T-cell (primary cell): ENCODE measurements around the gene ATPAF2. TPM values are rescaled to one million over a fixed set of nuclear protein-coding genes. Genes with fewer than 3 reads are reported as not detected.
"Not testable (repeated sequence)": the region's sequence is repeated elsewhere in the genome, so short reads cannot be mapped to it uniquely, and the experiment has no call there.

ENCODE experiments used
- ATAC-seq, 4 experiments: fragments of 200-7000 bp in 3 of 4; fragments of 150-1000 bp in 1 of 4; cut with Tn5 transposase; replicated peaks in 1 of 4; 1 replicate in 3 of 4; 2 replicates in 1 of 4; pipeline ENCODE4 v1.10.0; 2021; ENCODE audit warnings: moderate library complexity in 3 of 4, mild to moderate bottlenecking in 2 of 4, moderate number of reproducible peaks in 1 of 4
- CTCF ChIA-PET, 2 donors: fragments of 300-600 bp; sonication (Branson Sonifier 250); formaldehyde crosslinking; loops; one replicate each; lab custom pipeline; 2022; ENCODE audit warnings: antibody characterized with exemption in 2 of 2; lab: Charles Lee
- POLR2A ChIA-PET, 2 donors: fragments of 300-600 bp; sonication (Branson Sonifier 250); formaldehyde crosslinking; loops; one replicate each; lab custom pipeline; 2022; ENCODE audit warnings: antibody characterized with exemption in 2 of 2; lab: Charles Lee
- DNase-seq, 35 experiments: peaks; one replicate each; pipeline versions ENCODE4 v3.0.0 to v3.0.0-alpha.2; 2013 to 2023
- H3K27ac ChIP-seq: one replicate; pipeline ENCODE4 v1.5.1; 2013; ENCODE audit warnings: low read length
- H3K27me3 ChIP-seq, 2 experiments: replicated peaks in 1 of 2; 1 replicate in 1 of 2; 2 replicates in 1 of 2; pipeline versions ENCODE4 v1.6.1 to v1.7.0; 2013; ENCODE audit warnings: low read length in 1 of 2, mixed read lengths in 1 of 2; ENCODE audit not compliant: control insufficient read depth in 2 of 2, insufficient read depth in 2 of 2; ENCODE audit errors: extremely low read depth in 1 of 2
- H3K36me3 ChIP-seq, 2 donors: 1 replicate in 1 of 2; 2 replicates in 1 of 2; pipeline versions ENCODE4 v1.6.1 to v1.7.0; 2013; ENCODE audit warnings: low read length in 1 of 2; ENCODE audit not compliant: control insufficient read depth in 2 of 2, insufficient read depth in 1 of 2; ENCODE audit errors: extremely low read depth in 1 of 2
- H3K4me1 ChIP-seq, 2 experiments: 1 replicate in 1 of 2; 2 replicates in 1 of 2; pipeline versions ENCODE4 v1.6.1 to v1.7.0; 2013; ENCODE audit warnings: low read length in 2 of 2, mixed read lengths in 1 of 2; ENCODE audit not compliant: insufficient read depth in 2 of 2, control insufficient read depth in 1 of 2; ENCODE audit errors: extremely low read depth in 1 of 2
- H3K4me3 ChIP-seq, 2 donors: 1 replicate in 1 of 2; 2 replicates in 1 of 2; pipeline versions ENCODE4 v1.5.1 to v1.7.0; 2013; ENCODE audit warnings: mild to moderate bottlenecking in 2 of 2, low read length in 1 of 2, moderate library complexity in 1 of 2; ENCODE audit not compliant: control insufficient read depth in 1 of 2; ENCODE audit errors: extremely low read depth in 1 of 2
- H3K9me3 ChIP-seq: 2 replicates; pipeline ENCODE4 v1.7.0; 2013
- H3K27ac Mint-ChIP-seq, 2 donors: one replicate each; pipeline ENCODE4 v1.8.0; 2020 to 2021; ENCODE audit warnings: mild to moderate bottlenecking in 2 of 2, mixed read lengths in 2 of 2
- H3K27me3 Mint-ChIP-seq, 2 donors: one replicate each; pipeline ENCODE4 v1.8.0; 2021 to 2022; ENCODE audit warnings: mixed read lengths in 2 of 2
- H3K36me3 Mint-ChIP-seq: one replicate; pipeline ENCODE4 v1.8.0; 2021; ENCODE audit warnings: mixed read lengths
- H3K4me1 Mint-ChIP-seq, 3 donors: one replicate each; pipeline ENCODE4 v1.8.0; 2020 to 2022; ENCODE audit warnings: mixed read lengths in 3 of 3, mild to moderate bottlenecking in 1 of 3
- H3K4me3 Mint-ChIP-seq, 3 donors: one replicate each; pipeline ENCODE4 v1.8.0; 2020 to 2022; ENCODE audit warnings: mild to moderate bottlenecking in 3 of 3, mixed read lengths in 3 of 3, moderate library complexity in 3 of 3
- H3K9me3 Mint-ChIP-seq, 3 donors: one replicate each; pipeline ENCODE4 v1.8.0; 2020 to 2022; ENCODE audit warnings: mixed read lengths in 3 of 3
- WGBS: methylation state at CpG from one replicate; pipeline ENCODE4 v1.1.5; 2013; ENCODE audit warnings: missing lambda C conversion rate; ENCODE audit not compliant: insufficient coverage; 5-methylcytosine and 5-hydroxymethylcytosine counted together
- total RNA-seq, 35 experiments: library from RNA in 6 of 35; stranded (reverse) in 6 of 35; fragments of 120-200 nt in 1 of 35; gene quantifications; one replicate each; pipeline versions ENCODE4 v1.2.1 to v1.2.4 and lab custom pipeline; 2013 to 2026

The ATPAF2 gene
- total RNA-seq, 5 donors from 2014 or later (not counting 1 experiment from before 2014, with no cell fraction given), result 23.6 to 32.9 (median 27.7) TPM

DNA sequence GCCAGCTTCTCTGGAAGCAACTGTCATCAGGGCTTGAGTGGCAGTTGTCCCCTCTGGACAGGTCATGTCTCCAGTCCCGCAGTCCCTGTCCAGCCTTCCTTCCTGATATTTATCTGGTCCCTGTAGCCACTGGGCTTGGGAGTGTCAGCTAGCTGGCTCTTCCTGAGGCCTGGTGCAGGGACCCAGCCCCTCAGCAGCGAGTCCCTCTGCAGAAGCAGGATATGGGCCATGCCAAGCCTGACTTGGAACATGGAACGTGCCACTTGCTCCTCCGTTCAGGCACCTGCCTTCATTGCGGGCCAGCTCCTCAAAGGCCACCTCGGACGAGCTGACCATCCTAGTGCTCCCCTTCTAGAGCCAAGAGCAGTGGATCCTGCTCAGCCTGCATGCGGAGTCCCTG lies 40.0 kb downstream of the ATPAF2 start:
- CTCF ChIA-PET, result no interaction called here

GRCh38 chr17:17995887-17996286 lies 43.1 kb downstream of the ATPAF2 start:
- H3K27me3 Mint-ChIP-seq, H3K36me3 ChIP-seq, CTCF ChIA-PET, H3K4me3 Mint-ChIP-seq, H3K9me3 Mint-ChIP-seq, DNase-seq, H3K9me3 ChIP-seq, ATAC-seq, H3K4me3 ChIP-seq, H3K27ac Mint-ChIP-seq, H3K27ac ChIP-seq, H3K4me1 ChIP-seq, H3K4me1 Mint-ChIP-seq, POLR2A ChIA-PET, H3K36me3 Mint-ChIP-seq, H3K27me3 ChIP-seq: not testable (repeated sequence)
- 100% methylated on average over 6 of the region's 8 CpGs for WGBS

More for the DNA sequence above, 40.0 kb downstream of the ATPAF2 start:
- no peak for ATAC-seq
- DNase-seq, result no peak
- Histone ChIP-seq H3K4me1 (no peaks in the 10 kb centered on the region), H3K27ac (no peak overlapping the region), H3K9me3 (no peaks in the 10 kb centered on the region), H3K4me3 (no peak overlapping the region), H3K36me3 (no peaks in the 10 kb centered on the region), H3K27me3 (no peaks in the 10 kb centered on the region)
- H3K4me1 Mint-ChIP-seq, result no peaks in the 10 kb centered on the region
- H3K27ac Mint-ChIP-seq, result no peak overlapping the region
- 85% methylated on average over 8 of the region's 8 CpGs for WGBS
- no peak overlapping the region for H3K4me3 Mint-ChIP-seq
- no peaks in the 10 kb centered on the region for H3K36me3 Mint-ChIP-seq
- POLR2A ChIA-PET, result interaction anchor here in 1 of 2 donors (0.7 kb wide), 3 partner anchors 29 to 691 kb away, joined by 3 to 4 read pairs (median 3); no protein-coding TSS in a partner anchor
- no peaks in the 10 kb centered on the region for H3K9me3 Mint-ChIP-seq
- H3K27me3 Mint-ChIP-seq, result no peaks in the 10 kb centered on the region

- no peaks in the 10 kb centered on the region for H3K9me3 ChIP-seq
- H3K36me3 ChIP-seq, result no peaks in the 10 kb centered on the region
- no peak overlapping the region for H3K27ac Mint-ChIP-seq
- ChIA-PET POLR2A (no interaction called here), CTCF (interaction anchor here (0.5 to 1.1 kb wide), 2 partner anchors 22 to 233 kb away, joined by 3 read pairs; partner anchors contain the start of gene TOM1L2 (in 1 of the 2))
- H3K4me1 ChIP-seq, result no peaks in the 10 kb centered on the region
- H3K27ac ChIP-seq, result no peak overlapping the region
- H3K27me3 ChIP-seq, result no peaks in the 10 kb centered on the region
- DNase-seq (peak in 17 of 35 experiments; percentile 3 to 40 (median 7)), ATAC-seq (peak; percentile 42 to 53 (median 47))
- H3K9me3 Mint-ChIP-seq, result no peaks in the 10 kb centered on the region
- H3K4me3 Mint-ChIP-seq, result no peak overlapping the region
- no peaks in the 10 kb centered on the region for H3K36me3 Mint-ChIP-seq
- no peaks in the 10 kb centered on the region for H3K4me1 Mint-ChIP-seq
- no peak overlapping the region for H3K4me3 ChIP-seq
- H3K27me3 Mint-ChIP-seq, result no peaks in the 10 kb centered on the region
- WGBS, result 65% methylated on average over 17 of the region's 18 CpGs
Measured at GRCh38 chr17:17994271-17995069, 44.5 kb downstream of the ATPAF2 start.

- Mint-ChIP-seq H3K4me3 (no peak overlapping the region), H3K4me1 (no peaks in the 10 kb centered on the region), H3K36me3 (no peaks in the 10 kb centered on the region), H3K27me3 (no peaks in the 10 kb centered on the region), H3K9me3 (no peaks in the 10 kb centered on the region), H3K27ac (no peak overlapping the region)
- Histone ChIP-seq H3K27ac (no peak overlapping the region), H3K4me3 (no peak overlapping the region), H3K9me3 (no peaks in the 10 kb centered on the region), H3K4me1 (no peaks in the 10 kb centered on the region), H3K36me3 (no peaks in the 10 kb centered on the region), H3K27me3 (no peaks in the 10 kb centered on the region)
- no peak for ATAC-seq
- POLR2A ChIA-PET, result no interaction called here
- no peak for DNase-seq
- 95% methylated on average over 11 of the region's 12 CpGs for WGBS
- CTCF ChIA-PET, result interaction anchor here (0.5 to 1.1 kb wide), 2 partner anchors 22 to 232 kb away, joined by 3 read pairs; partner anchors contain the start of gene TOM1L2 (in 1 of the 2)
Measured at GRCh38 chr17:17993852-17994251, 45.1 kb downstream of the ATPAF2 start.

GRCh38 chr17:17993366-17993765 lies 45.6 kb downstream of the ATPAF2 start:
- ChIA-PET CTCF (interaction anchor here in 1 of 2 donors (1.1 kb wide), 1 partner anchor 21 kb away, joined by 3 read pairs; the partner anchor contains the start of gene TOM1L2), POLR2A (no interaction called here)
- DNase-seq, result no peak
- H3K36me3 Mint-ChIP-seq, result no peaks in the 10 kb centered on the region
- no peaks in the 10 kb centered on the region for H3K4me1 Mint-ChIP-seq
- ATAC-seq, result no peak
- H3K27me3 Mint-ChIP-seq, result no peaks in the 10 kb centered on the region
- Histone ChIP-seq H3K27ac (no peak overlapping the region), H3K4me1 (no peaks in the 10 kb centered on the region), H3K27me3 (no peaks in the 10 kb centered on the region), H3K36me3 (no peaks in the 10 kb centered on the region), H3K9me3 (no peaks in the 10 kb centered on the region), H3K4me3 (no peak overlapping the region)
- H3K4me3 Mint-ChIP-seq, result no peak overlapping the region
- no peak overlapping the region for H3K27ac Mint-ChIP-seq
- 100% methylated on average over 2 of the region's 2 CpGs for WGBS
- no peaks in the 10 kb centered on the region for H3K9me3 Mint-ChIP-seq

GRCh38 chr17:17990282-17990681 lies 48.7 kb downstream of the ATPAF2 start:
- ATAC-seq (no peak), DNase-seq (no peak)
- POLR2A ChIA-PET, result no interaction called here
- CTCF ChIA-PET, result no interaction called here
- 100% methylated on average over 2 of the region's 2 CpGs for WGBS
- Histone ChIP-seq H3K4me1 (no peaks in the 10 kb centered on the region), H3K27me3 (no peaks in the 10 kb centered on the region), H3K9me3 (no peaks in the 10 kb centered on the region), H3K4me3 (no peak overlapping the region), H3K36me3 (no peaks in the 10 kb centered on the region), H3K27ac (no peak overlapping the region)
- H3K4me1 Mint-ChIP-seq, result no peaks in the 10 kb centered on the region
- no peak overlapping the region for H3K4me3 Mint-ChIP-seq
- H3K36me3 Mint-ChIP-seq, result no peaks in the 10 kb centered on the region
- no peak overlapping the region for H3K27ac Mint-ChIP-seq
- H3K9me3 Mint-ChIP-seq, result no peaks in the 10 kb centered on the region
- H3K27me3 Mint-ChIP-seq, result no peaks in the 10 kb centered on the region
